Neural cell (in vitro differentiated cells): Measurements from ENCODE around the gene MYO3B. TPM values are rescaled to one million over a fixed set of nuclear protein-coding genes. Genes with fewer than 3 reads are reported as not detected.

Experiments used
- H2AFZ ChIP-seq: fragments of 200-600, 300-800 bp; sonication (generic), shearing (Covaris generic); 2 replicates; pipeline ENCODE4 v1.6.0; 2014; ENCODE audit warnings: low read depth, mild to moderate bottlenecking, antibody characterized with exemption, low read length, moderate library complexity
- H3F3A ChIP-seq: fragments of 200-600 bp; shearing (Covaris generic); 2 replicates; pipeline ENCODE4 v1.6.1; 2016; ENCODE audit warnings: mild to moderate bottlenecking, moderate library complexity, mixed read lengths, antibody characterized with exemption, low read length; ENCODE audit not compliant: insufficient read depth, poor library complexity, severe bottlenecking
- H3K27ac ChIP-seq: fragments of 200-600, 300-800 bp; sonication (generic), shearing (Covaris generic); 2 replicates; pipeline ENCODE4 v1.5.1; 2014; ENCODE audit warnings: mild to moderate bottlenecking, low read length, moderate library complexity
- H3K27me3 ChIP-seq: fragments of 300-800, 200-600 bp; sonication (generic), shearing (Covaris generic); 2 replicates; pipeline ENCODE4 v1.6.0; 2014; ENCODE audit warnings: mild to moderate bottlenecking, low read depth, low read length, moderate library complexity; ENCODE audit not compliant: insufficient read depth
- H3K36me3 ChIP-seq: fragments of 300-800, 200-600 bp; sonication (generic), shearing (Covaris generic); 2 replicates; pipeline ENCODE4 v1.5.1; 2014; ENCODE audit warnings: mild to moderate bottlenecking, antibody characterized with exemption, low read length, moderate library complexity; ENCODE audit not compliant: insufficient read depth
- H3K4me2 ChIP-seq: fragments of 300-800, 200-600 bp; sonication (generic), shearing (Covaris generic); 2 replicates; pipeline ENCODE4 v1.6.0; 2014; ENCODE audit warnings: mild to moderate bottlenecking, low read length
- H3K4me3 ChIP-seq: fragments of 300-800, 200-600 bp; sonication (generic), shearing (Covaris generic); 2 replicates; pipeline ENCODE4 v1.5.1; 2014; ENCODE audit warnings: mild to moderate bottlenecking, low read length, moderate library complexity
- H3K79me2 ChIP-seq: fragments of 200-600 bp; shearing (Covaris generic); replicated peaks from 2 replicates; pipeline ENCODE4 v1.6.0; 2014; ENCODE audit warnings: mild to moderate bottlenecking, low read length, moderate library complexity; ENCODE audit not compliant: insufficient read depth
- H3K9ac ChIP-seq: fragments of 300-800, 200-600 bp; sonication (generic), shearing (Covaris generic); 2 replicates; pipeline ENCODE4 v1.6.1; 2016; ENCODE audit warnings: mild to moderate bottlenecking, low read length, mixed read lengths
- H3K9me2 ChIP-seq: fragments of 200-600 bp; shearing (Covaris generic); 2 replicates; pipeline ENCODE4 v1.6.1; 2016; ENCODE audit warnings: mild to moderate bottlenecking, low read length, mixed read lengths; ENCODE audit not compliant: insufficient read depth
- H3K9me3 ChIP-seq: fragments of 200-600, 300-800 bp; sonication (generic), shearing (Covaris generic); 2 replicates; pipeline ENCODE4 v1.6.1; 2016; ENCODE audit warnings: mild to moderate bottlenecking, mixed run types, low read length, moderate library complexity, mixed read lengths
- H4K20me1 ChIP-seq: fragments of 200-600 bp; shearing (Covaris generic); 2 replicates; pipeline ENCODE4 v1.6.1; 2016; ENCODE audit warnings: mild to moderate bottlenecking, mixed run types; ENCODE audit not compliant: insufficient read depth
- EP300 ChIP-seq: fragments of 450-650 bp; conservative IDR thresholded peaks from 2 replicates; pipeline ENCODE4 v1.6.1; 2014; ENCODE audit warnings: antibody characterized with exemption, mild to moderate bottlenecking, moderate library complexity; ENCODE audit not compliant: poor library complexity, severe bottlenecking
- EZH2 ChIP-seq: fragments of 200-600, 300-800 bp; shearing (Covaris generic), sonication (generic); IDR thresholded peaks from 2 replicates; pipeline ENCODE4 v1.6.1; 2014; ENCODE audit warnings: antibody characterized with exemption, low read length, borderline replicate concordance, mild to moderate bottlenecking; ENCODE audit not compliant: insufficient read depth, poor library complexity, severe bottlenecking
- MXI1 ChIP-seq: fragments of 450-650 bp; conservative IDR thresholded peaks from 2 replicates; pipeline ENCODE4 v1.6.1; 2014; ENCODE audit warnings: antibody characterized with exemption, mild to moderate bottlenecking; ENCODE audit not compliant: poor library complexity, severe bottlenecking
- POLR2AphosphoS5 ChIP-seq: IDR thresholded peaks from 2 replicates; pipeline ENCODE4 v1.6.1; 2012
- RAD21 ChIP-seq: fragments of 450-650 bp; conservative IDR thresholded peaks from 2 replicates; pipeline ENCODE4 v1.6.1; 2014; ENCODE audit warnings: antibody characterized with exemption, mild to moderate bottlenecking, moderate library complexity
- SMC3 ChIP-seq: fragments of 450-650 bp; conservative IDR thresholded peaks from 2 replicates; pipeline ENCODE4 v1.6.1; 2014; ENCODE audit warnings: antibody characterized with exemption, mild to moderate bottlenecking, moderate library complexity; ENCODE audit not compliant: poor library complexity
- TAF1 ChIP-seq: IDR thresholded peaks from 2 replicates; pipeline ENCODE4 v1.6.1; 2012; ENCODE audit warnings: low read depth
- polyA plus RNA-seq: library from polyadenylated mRNA; depleted of rRNA; stranded (reverse); fragments of >200 nt; gene quantifications from 2 replicates; pipeline ENCODE4 v1.2.3, GENCODE V29; 2014
- TF ChIP-seq, protein P1 (sequence below): fragments of 450-650 bp; IDR thresholded peaks from 2 replicates; pipeline ENCODE4 v1.5.1; 2014; ENCODE audit warnings: antibody characterized with exemption, mild to moderate bottlenecking, moderate library complexity; ENCODE audit not compliant: poor library complexity, severe bottlenecking
- TF ChIP-seq, protein P2 (sequence below): IDR thresholded peaks from 2 replicates; pipeline ENCODE4 v1.6.1; 2012; ENCODE audit warnings: borderline replicate concordance

The MYO3B gene
- polyA plus RNA-seq, 1 donor from 2014 or later = 0.11 TPM

- TF ChIP-seq EZH2 (no peak), MXI1 (no peak), SMC3 (no peak), TAF1 (no peak), RAD21 (no peak), EP300 (no peak), POLR2AphosphoS5 (no peak)
- TF ChIP-seq, protein P1, sequence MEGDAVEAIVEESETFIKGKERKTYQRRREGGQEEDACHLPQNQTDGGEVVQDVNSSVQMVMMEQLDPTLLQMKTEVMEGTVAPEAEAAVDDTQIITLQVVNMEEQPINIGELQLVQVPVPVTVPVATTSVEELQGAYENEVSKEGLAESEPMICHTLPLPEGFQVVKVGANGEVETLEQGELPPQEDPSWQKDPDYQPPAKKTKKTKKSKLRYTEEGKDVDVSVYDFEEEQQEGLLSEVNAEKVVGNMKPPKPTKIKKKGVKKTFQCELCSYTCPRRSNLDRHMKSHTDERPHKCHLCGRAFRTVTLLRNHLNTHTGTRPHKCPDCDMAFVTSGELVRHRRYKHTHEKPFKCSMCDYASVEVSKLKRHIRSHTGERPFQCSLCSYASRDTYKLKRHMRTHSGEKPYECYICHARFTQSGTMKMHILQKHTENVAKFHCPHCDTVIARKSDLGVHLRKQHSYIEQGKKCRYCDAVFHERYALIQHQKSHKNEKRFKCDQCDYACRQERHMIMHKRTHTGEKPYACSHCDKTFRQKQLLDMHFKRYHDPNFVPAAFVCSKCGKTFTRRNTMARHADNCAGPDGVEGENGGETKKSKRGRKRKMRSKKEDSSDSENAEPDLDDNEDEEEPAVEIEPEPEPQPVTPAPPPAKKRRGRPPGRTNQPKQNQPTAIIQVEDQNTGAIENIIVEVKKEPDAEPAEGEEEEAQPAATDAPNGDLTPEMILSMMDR = no peak
- TF ChIP-seq, protein P2, sequence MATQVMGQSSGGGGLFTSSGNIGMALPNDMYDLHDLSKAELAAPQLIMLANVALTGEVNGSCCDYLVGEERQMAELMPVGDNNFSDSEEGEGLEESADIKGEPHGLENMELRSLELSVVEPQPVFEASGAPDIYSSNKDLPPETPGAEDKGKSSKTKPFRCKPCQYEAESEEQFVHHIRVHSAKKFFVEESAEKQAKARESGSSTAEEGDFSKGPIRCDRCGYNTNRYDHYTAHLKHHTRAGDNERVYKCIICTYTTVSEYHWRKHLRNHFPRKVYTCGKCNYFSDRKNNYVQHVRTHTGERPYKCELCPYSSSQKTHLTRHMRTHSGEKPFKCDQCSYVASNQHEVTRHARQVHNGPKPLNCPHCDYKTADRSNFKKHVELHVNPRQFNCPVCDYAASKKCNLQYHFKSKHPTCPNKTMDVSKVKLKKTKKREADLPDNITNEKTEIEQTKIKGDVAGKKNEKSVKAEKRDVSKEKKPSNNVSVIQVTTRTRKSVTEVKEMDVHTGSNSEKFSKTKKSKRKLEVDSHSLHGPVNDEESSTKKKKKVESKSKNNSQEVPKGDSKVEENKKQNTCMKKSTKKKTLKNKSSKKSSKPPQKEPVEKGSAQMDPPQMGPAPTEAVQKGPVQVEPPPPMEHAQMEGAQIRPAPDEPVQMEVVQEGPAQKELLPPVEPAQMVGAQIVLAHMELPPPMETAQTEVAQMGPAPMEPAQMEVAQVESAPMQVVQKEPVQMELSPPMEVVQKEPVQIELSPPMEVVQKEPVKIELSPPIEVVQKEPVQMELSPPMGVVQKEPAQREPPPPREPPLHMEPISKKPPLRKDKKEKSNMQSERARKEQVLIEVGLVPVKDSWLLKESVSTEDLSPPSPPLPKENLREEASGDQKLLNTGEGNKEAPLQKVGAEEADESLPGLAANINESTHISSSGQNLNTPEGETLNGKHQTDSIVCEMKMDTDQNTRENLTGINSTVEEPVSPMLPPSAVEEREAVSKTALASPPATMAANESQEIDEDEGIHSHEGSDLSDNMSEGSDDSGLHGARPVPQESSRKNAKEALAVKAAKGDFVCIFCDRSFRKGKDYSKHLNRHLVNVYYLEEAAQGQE = no peak
- no peaks in the 10 kb centered on the region for H3K27me3 ChIP-seq
- H3F3A ChIP-seq = no peaks in the 10 kb centered on the region
- H3K9me2 ChIP-seq = no peaks in the 10 kb centered on the region
- H2AFZ ChIP-seq = no peak overlapping the region
- H3K36me3 ChIP-seq = no peaks in the 10 kb centered on the region
- no peak overlapping the region for H3K4me2 ChIP-seq
- H3K79me2 ChIP-seq = no peaks in the 10 kb centered on the region
- H4K20me1 ChIP-seq = no peaks in the 10 kb centered on the region
- H3K9me3 ChIP-seq = peaks cover 4% of the 10 kb centered on the region
- no peak overlapping the region for H3K4me3 ChIP-seq
- H3K27ac ChIP-seq = peak overlapping the region; percentile 61
- no peak overlapping the region for H3K9ac ChIP-seq
These were observed 143.6 kb downstream of the MYO3B start for GRCh38 chr2:170321526-170321925.

DNA sequence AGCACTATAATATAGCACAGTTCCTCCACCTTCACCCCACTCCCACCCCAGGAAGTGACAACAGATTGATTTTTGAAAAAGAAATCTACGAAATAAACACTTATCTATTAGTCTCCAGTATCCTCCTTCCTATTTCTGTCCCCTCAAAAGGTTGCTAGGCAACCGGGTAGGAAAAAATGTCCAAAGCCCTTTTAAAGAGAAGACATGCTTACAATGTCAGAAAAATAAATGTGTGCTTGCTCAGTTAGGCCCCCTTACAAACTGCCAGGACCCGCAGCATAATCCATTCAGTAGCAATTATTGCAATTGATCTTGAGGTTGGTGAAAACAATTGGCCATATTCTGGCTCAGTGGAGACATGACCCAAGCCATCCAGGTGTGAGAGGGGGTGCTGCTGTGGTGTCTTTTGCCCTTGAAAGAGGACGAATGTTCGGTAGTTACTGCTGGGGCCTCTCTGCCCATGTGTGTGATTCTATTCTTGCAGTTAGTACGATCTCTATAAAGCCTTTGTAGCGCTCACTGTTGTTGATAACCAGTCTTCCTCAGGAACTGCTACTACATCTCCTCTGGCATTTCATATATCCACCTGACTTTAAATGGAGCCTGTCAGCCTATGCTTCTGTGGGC, 144.3 kb downstream of the MYO3B start:
- H3K27me3 ChIP-seq = no peaks in the 10 kb centered on the region
- no peak overlapping the region for H3K4me2 ChIP-seq
- no peaks in the 10 kb centered on the region for H3K9me2 ChIP-seq
- peaks cover 4% of the 10 kb centered on the region for H3K9me3 ChIP-seq
- H3K79me2 ChIP-seq = no peaks in the 10 kb centered on the region
- H2AFZ ChIP-seq = no peak overlapping the region
- H3K4me3 ChIP-seq = no peak overlapping the region
- H3K27ac ChIP-seq = peak overlapping the region; percentile 61
- H4K20me1 ChIP-seq = no peaks in the 10 kb centered on the region
- no peaks in the 10 kb centered on the region for H3K36me3 ChIP-seq
- TF ChIP-seq MXI1 = no peak
- TF ChIP-seq, protein P1 = no peak
- TF ChIP-seq EZH2 = no peak
- no peak for TF ChIP-seq TAF1
- no peak for TF ChIP-seq POLR2AphosphoS5
- no peak for TF ChIP-seq EP300
- no peak for TF ChIP-seq RAD21
- TF ChIP-seq, protein P2 = no peak
- TF ChIP-seq SMC3 = no peak
- H3K9ac ChIP-seq = peak overlapping the region; percentile 11
- no peaks in the 10 kb centered on the region for H3F3A ChIP-seq
